ENCODE data around the gene DENND4C.

GRCh38 chr9:19231126-19231903 is 822 bp downstream of the DENND4C start:
- TF ChIP-seq CTCF (IDR thresholded peaks at IDR 0.05; ENCODE audit: low read depth, low read length): no peak
- no peak for TF ChIP-seq EZH2phosphoT487 (IDR thresholded peaks at IDR 0.05; ENCODE audit: low read depth)
